ENCODE measurements around the gene MBOAT7.
"Not testable (repeated sequence)": the region's sequence is repeated elsewhere in the genome, so short reads cannot be mapped to it uniquely, and the experiment has no call there.

- TF ChIP-seq POLR2A (IDR thresholded peaks at IDR 0.05), result not testable (repeated sequence)
- TF ChIP-seq, protein P1, sequence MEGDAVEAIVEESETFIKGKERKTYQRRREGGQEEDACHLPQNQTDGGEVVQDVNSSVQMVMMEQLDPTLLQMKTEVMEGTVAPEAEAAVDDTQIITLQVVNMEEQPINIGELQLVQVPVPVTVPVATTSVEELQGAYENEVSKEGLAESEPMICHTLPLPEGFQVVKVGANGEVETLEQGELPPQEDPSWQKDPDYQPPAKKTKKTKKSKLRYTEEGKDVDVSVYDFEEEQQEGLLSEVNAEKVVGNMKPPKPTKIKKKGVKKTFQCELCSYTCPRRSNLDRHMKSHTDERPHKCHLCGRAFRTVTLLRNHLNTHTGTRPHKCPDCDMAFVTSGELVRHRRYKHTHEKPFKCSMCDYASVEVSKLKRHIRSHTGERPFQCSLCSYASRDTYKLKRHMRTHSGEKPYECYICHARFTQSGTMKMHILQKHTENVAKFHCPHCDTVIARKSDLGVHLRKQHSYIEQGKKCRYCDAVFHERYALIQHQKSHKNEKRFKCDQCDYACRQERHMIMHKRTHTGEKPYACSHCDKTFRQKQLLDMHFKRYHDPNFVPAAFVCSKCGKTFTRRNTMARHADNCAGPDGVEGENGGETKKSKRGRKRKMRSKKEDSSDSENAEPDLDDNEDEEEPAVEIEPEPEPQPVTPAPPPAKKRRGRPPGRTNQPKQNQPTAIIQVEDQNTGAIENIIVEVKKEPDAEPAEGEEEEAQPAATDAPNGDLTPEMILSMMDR (IDR thresholded peaks at IDR 0.05), result not testable (repeated sequence)
Measured at GRCh38 chr19:54223277-54223936, 34.0 kb upstream of the MBOAT7 start.

Data from body of pancreas (tissue), 4 donors.